Vagina (tissue), 2 donors: ENCODE data around the gene WDR59.

Experiments used
- POLR2A ChIP-seq, 2 donors: fragments of 450-650 bp; IDR thresholded peaks; one replicate each; pipeline ENCODE4 v1.6.1; 2017; ENCODE audit warnings: antibody characterized with exemption in 2 of 2, mild to moderate bottlenecking in 2 of 2, moderate library complexity in 2 of 2
- TF ChIP-seq, protein P1 (sequence below), 3 experiments: fragments of 450-650 bp in 2 of 3; fragments of 200-600 bp in 1 of 3; sonication (generic) in 1 of 3; IDR thresholded peaks; one replicate each; pipeline ENCODE4 v1.5.1; 2017 to 2019; ENCODE audit warnings: antibody characterized with exemption in 3 of 3, mild to moderate bottlenecking in 2 of 3, moderate library complexity in 2 of 3

DNA sequence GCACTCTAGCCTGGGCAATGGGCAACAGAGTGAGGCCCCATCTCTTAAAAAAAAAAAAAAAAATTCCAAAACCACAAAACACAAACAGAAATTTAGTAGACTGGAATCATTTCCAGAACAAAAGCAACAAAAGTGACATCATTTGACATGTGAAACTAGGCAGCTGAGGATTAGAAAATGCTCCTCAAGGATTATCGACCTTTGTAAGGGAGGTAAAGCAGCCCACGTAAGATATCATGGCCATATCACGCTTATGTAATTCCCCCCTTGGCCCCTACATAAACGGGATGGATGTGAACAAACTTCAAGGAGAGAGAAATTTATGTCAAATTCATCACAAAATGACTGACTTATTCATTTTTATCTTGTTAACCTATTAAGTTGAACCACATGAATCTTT is 83.3 kb downstream of the WDR59 start:
- TF ChIP-seq, protein P1, sequence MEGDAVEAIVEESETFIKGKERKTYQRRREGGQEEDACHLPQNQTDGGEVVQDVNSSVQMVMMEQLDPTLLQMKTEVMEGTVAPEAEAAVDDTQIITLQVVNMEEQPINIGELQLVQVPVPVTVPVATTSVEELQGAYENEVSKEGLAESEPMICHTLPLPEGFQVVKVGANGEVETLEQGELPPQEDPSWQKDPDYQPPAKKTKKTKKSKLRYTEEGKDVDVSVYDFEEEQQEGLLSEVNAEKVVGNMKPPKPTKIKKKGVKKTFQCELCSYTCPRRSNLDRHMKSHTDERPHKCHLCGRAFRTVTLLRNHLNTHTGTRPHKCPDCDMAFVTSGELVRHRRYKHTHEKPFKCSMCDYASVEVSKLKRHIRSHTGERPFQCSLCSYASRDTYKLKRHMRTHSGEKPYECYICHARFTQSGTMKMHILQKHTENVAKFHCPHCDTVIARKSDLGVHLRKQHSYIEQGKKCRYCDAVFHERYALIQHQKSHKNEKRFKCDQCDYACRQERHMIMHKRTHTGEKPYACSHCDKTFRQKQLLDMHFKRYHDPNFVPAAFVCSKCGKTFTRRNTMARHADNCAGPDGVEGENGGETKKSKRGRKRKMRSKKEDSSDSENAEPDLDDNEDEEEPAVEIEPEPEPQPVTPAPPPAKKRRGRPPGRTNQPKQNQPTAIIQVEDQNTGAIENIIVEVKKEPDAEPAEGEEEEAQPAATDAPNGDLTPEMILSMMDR (IDR thresholded peaks at IDR 0.05) = no peak
- no peak for TF ChIP-seq POLR2A (IDR thresholded peaks at IDR 0.05)
